A549 (cell line): ENCODE results near the gene FNDC3A. TPM values are rescaled to one million over a fixed set of nuclear protein-coding genes. Genes with fewer than 3 reads are reported as not detected.

ENCODE experiments used
- ATAC-seq, 2 experiments: fragments of 200-7000 bp in 1 of 2; fragments of >200 bp in 1 of 2; cut with Nextera tagmentation in 1 of 2; cut with Tn5 transposase in 1 of 2; 3 replicates each; pipeline versions ENCODE4 v1.8.0 to v1.9.1; 2018 to 2020; ENCODE audit warnings: mild to moderate bottlenecking in 1 of 2, moderate library complexity in 1 of 2
- CTCF ChIA-PET: fragments of 300-600 bp; sonication (Branson Sonifier 250); formaldehyde crosslinking; extraction: SDS; loops from one replicate; lab custom pipeline; 2021; ENCODE audit warnings: antibody characterized with exemption, inconsistent platforms; lab: Yijun Ruan, JAX
- POLR2A ChIA-PET: fragments of 350-600 bp; formaldehyde crosslinking; extraction: SDS; loops from one replicate; lab custom pipeline; 2021; ENCODE audit warnings: antibody characterized with exemption, inconsistent platforms; lab: Yijun Ruan, JAX
- DNase-seq, 2 experiments: peaks; one replicate each; pipeline versions ENCODE4 v3.0.0 to v3.0.0-alpha.2; 2011 to 2016; ENCODE audit warnings: low read depth in 1 of 2, low spot score in 1 of 2
- FAIRE-seq: peaks from 2 replicates; lab custom pipeline; 2011; peaks lifted over from hg19 to GRCh38; lab: Jason Lieb, UNC
- H3K27ac ChIP-seq, 2 experiments: fragments of >200 bp; sonication (Bioruptor Twin); formaldehyde crosslinking; 3 replicates each; pipeline ENCODE4 v1.5.1; 2016 to 2017
- H3K4me1 ChIP-seq: fragments of >200 bp; sonication (Bioruptor Twin); formaldehyde crosslinking; 3 replicates; pipeline ENCODE4 v1.6.1; 2016
- H3K4me2 ChIP-seq: fragments of >200 bp; sonication (Bioruptor Twin); formaldehyde crosslinking; 3 replicates; pipeline ENCODE4 v1.6.1; 2016
- H3K4me3 ChIP-seq: fragments of >200 bp; sonication (Bioruptor Twin); formaldehyde crosslinking; 3 replicates; pipeline ENCODE4 v1.5.1; 2016
- H3K9me3 ChIP-seq: fragments of >200 bp; sonication (Bioruptor Twin); formaldehyde crosslinking; 3 replicates; pipeline ENCODE4 v1.6.1; 2016
- CBX2 ChIP-seq: fragments of 200-600 bp; sonication (generic); IDR thresholded peaks from 2 replicates; pipeline ENCODE4 v1.6.1; 2016; ENCODE audit warnings: low read depth, mild to moderate bottlenecking, borderline replicate concordance
- CBX8 ChIP-seq: fragments of 200-600 bp; sonication (generic); IDR thresholded peaks from 2 replicates; pipeline ENCODE4 v1.6.1; 2016
- CTCF ChIP-seq: fragments of >200 bp; sonication (Bioruptor Twin); formaldehyde crosslinking; IDR thresholded peaks from 3 replicates; pipeline ENCODE4 v1.5.1; 2016
- E2F6 ChIP-seq: IDR thresholded peaks from 2 replicates; pipeline ENCODE4 v1.6.1; 2012; ENCODE audit warnings: low read depth, borderline replicate concordance
- EHMT2 ChIP-seq: fragments of 200-600 bp; sonication (generic); IDR thresholded peaks from 2 replicates; pipeline ENCODE4 v1.6.1; 2016; ENCODE audit warnings: antibody characterized with exemption, low read depth, mild to moderate bottlenecking, moderate library complexity
- EP300 ChIP-seq, 2 experiments: fragments of >200 bp; sonication (Bioruptor Twin); formaldehyde crosslinking; IDR thresholded peaks; 2 replicates in 1 of 2; 3 replicates in 1 of 2; pipeline ENCODE4 v1.6.1; 2016 to 2017
- ESRRA ChIP-seq: fragments of 150-350 bp; IDR thresholded peaks from 2 replicates; pipeline ENCODE4 v1.6.1; 2014; ENCODE audit warnings: mild to moderate bottlenecking, low read length, borderline replicate concordance
- FOXS1 ChIP-seq: fragments of 250-450 bp; sonication (Bioruptor Pico); IDR thresholded peaks from 2 replicates; pipeline ENCODE4 v1.5.0; 2020; ENCODE audit warnings: mild to moderate bottlenecking, moderate library complexity
- GATA3 ChIP-seq: IDR thresholded peaks from 2 replicates; pipeline ENCODE4 v1.6.1; 2012; ENCODE audit warnings: borderline replicate concordance
- HDAC2 ChIP-seq: fragments of 200-600 bp; sonication (generic); IDR thresholded peaks from 2 replicates; pipeline ENCODE4 v1.6.1; 2016
- HOXA7 ChIP-seq: fragments of 250-450 bp; sonication (Bioruptor Pico); IDR thresholded peaks from 2 replicates; pipeline ENCODE4 v1.5.0; 2020; ENCODE audit warnings: mild to moderate bottlenecking, moderate library complexity
- HOXB13 ChIP-seq: fragments of 250-450 bp; sonication (Bioruptor Pico); IDR thresholded peaks from 2 replicates; pipeline ENCODE4 v1.5.0; 2020; ENCODE audit warnings: low read depth, mild to moderate bottlenecking, moderate library complexity
- JUNB ChIP-seq: fragments of >200 bp; sonication (Bioruptor Twin); formaldehyde crosslinking; IDR thresholded peaks from 2 replicates; pipeline ENCODE4 v1.6.1; 2016
- KDM1A ChIP-seq: fragments of 200-600 bp; sonication (generic); IDR thresholded peaks from 2 replicates; pipeline ENCODE4 v1.6.1; 2016; ENCODE audit warnings: low read depth, mild to moderate bottlenecking
- MAX ChIP-seq: IDR thresholded peaks from 2 replicates; pipeline ENCODE4 v1.6.1; 2012
- MAZ ChIP-seq: fragments of 150-350 bp; IDR thresholded peaks from 2 replicates; pipeline ENCODE4 v1.6.1; 2014; ENCODE audit warnings: antibody characterized with exemption, low read depth, low read length, borderline replicate concordance
- MYC ChIP-seq: IDR thresholded peaks from 2 replicates; pipeline ENCODE4 v1.6.1; 2012; ENCODE audit warnings: mild to moderate bottlenecking, inconsistent platforms, low read length, improper control_type of control experiment, borderline replicate concordance
- REST ChIP-seq: fragments of 200-600 bp; sonication (generic); IDR thresholded peaks from 2 replicates; pipeline ENCODE4 v1.6.1; 2016; ENCODE audit warnings: antibody characterized with exemption, mild to moderate bottlenecking, moderate library complexity
- RFX5 ChIP-seq: fragments of 450-650 bp; IDR thresholded peaks from 2 replicates; pipeline ENCODE4 v1.7.1; 2014; ENCODE audit warnings: antibody characterized with exemption, mild to moderate bottlenecking, moderate library complexity
- RNF2 ChIP-seq: fragments of 200-600 bp; sonication (generic); IDR thresholded peaks from 2 replicates; pipeline ENCODE4 v1.6.1; 2016; ENCODE audit warnings: low read depth, mild to moderate bottlenecking, antibody characterized with exemption, moderate library complexity, borderline replicate concordance
- SREBF2 ChIP-seq: fragments of 450-650 bp; IDR thresholded peaks from 2 replicates; pipeline ENCODE4 v1.6.1; 2014; ENCODE audit warnings: mild to moderate bottlenecking, moderate library complexity
- ZFP36 ChIP-seq: fragments of 450-650 bp; IDR thresholded peaks from 2 replicates; pipeline ENCODE4 v1.6.1; 2014; ENCODE audit warnings: borderline replicate concordance; ENCODE audit not compliant: partially characterized antibody
- WGBS: methylation state at CpG from one replicate; pipeline ENCODE4 v1.1.6; 2017; ENCODE audit errors: missing lambda C conversion rate; 5-methylcytosine and 5-hydroxymethylcytosine counted together
- polyA plus RNA-seq, 4 experiments: library from polyadenylated mRNA; depleted of rRNA in 3 of 4; stranded (reverse); fragments of >200 nt; fragmentation: RNase III in 1 of 4; extraction: RNeasy Plus Mini Kit Qiagen cat#74134 plus additional on column Dnase treatment in 1 of 4; gene quantifications; 2 replicates in 3 of 4; 3 replicates in 1 of 4; pipeline ENCODE4 v1.2.3, GENCODE V29; 2011 to 2017

Gene FNDC3A
- polyA plus RNA-seq, 2 of the 4 experiments (the other 2 are of a cell fraction) = 16.0 to 32.6 TPM

GRCh38 chr13:49046002-49046401 is 70.3 kb downstream of the FNDC3A start:
- no peaks in the 10 kb centered on the region for H3K4me1 ChIP-seq
- CTCF ChIA-PET = no interaction called here
- TF ChIP-seq RNF2 (no peak), E2F6 (no peak), GATA3 (no peak), MAX (no peak), ZFP36 (no peak), CTCF (no peak), ESRRA (no peak), MAZ (no peak), EP300 (IDR thresholded peaks at IDR 0.05) (no peak), FOXS1 (no peak), HDAC2 (no peak), CBX2 (no peak), HOXB13 (CRISPR knock-in tag) (no peak), EHMT2 (no peak)
- no peak for ATAC-seq
- no peak for FAIRE-seq
- POLR2A ChIA-PET = no interaction called here
- H3K4me3 ChIP-seq = no peak overlapping the region
- H3K27ac ChIP-seq = no peak overlapping the region
- DNase-seq = no peak
- WGBS = 100% methylated on average over 2 of the region's 2 CpGs
- no peak overlapping the region for H3K4me2 ChIP-seq
- no peaks in the 10 kb centered on the region for H3K9me3 ChIP-seq

GRCh38 chr13:49046519-49046918 is 70.8 kb downstream of the FNDC3A start:
- no peak for FAIRE-seq
- H3K27ac ChIP-seq = no peak overlapping the region

More at GRCh38 chr13:49046519-49046918, 70.8 kb downstream of the FNDC3A start:
- Histone ChIP-seq H3K4me1 (no peaks in the 10 kb centered on the region), H3K4me2 (no peak overlapping the region), H3K9me3 (no peaks in the 10 kb centered on the region)
- no peak for ATAC-seq
- CTCF ChIA-PET = interaction anchor here (0.6 kb wide), 1 partner anchor 780 kb away, joined by 3 read pairs; no protein-coding TSS in a partner anchor
- no peak for DNase-seq
- POLR2A ChIA-PET = no interaction called here
- TF ChIP-seq SREBF2 (no peak), CTCF (no peak), EP300 (IDR thresholded peaks at IDR 0.05) (no peak), CBX2 (no peak), REST (no peak), CBX8 (no peak), RFX5 (no peak), KDM1A (no peak), MYC (no peak), HOXA7 (CRISPR knock-in tag) (no peak), HOXB13 (CRISPR knock-in tag) (no peak), HDAC2 (no peak), JUNB (no peak)
- TF ChIP-seq, all 56 proteins: peak for 0
- 91% methylated on average over 2 of the region's 2 CpGs for WGBS
- no peak overlapping the region for H3K4me3 ChIP-seq
